ENCODE measurements around the gene DGCR2. TPM values are rescaled to one million over a fixed set of nuclear protein-coding genes. Genes with fewer than 3 reads are reported as not detected.

Gene DGCR2
- total and polyA plus RNA-seq, 2 donors from 2014 or later = 37.5 to 67.7 TPM

DNA sequence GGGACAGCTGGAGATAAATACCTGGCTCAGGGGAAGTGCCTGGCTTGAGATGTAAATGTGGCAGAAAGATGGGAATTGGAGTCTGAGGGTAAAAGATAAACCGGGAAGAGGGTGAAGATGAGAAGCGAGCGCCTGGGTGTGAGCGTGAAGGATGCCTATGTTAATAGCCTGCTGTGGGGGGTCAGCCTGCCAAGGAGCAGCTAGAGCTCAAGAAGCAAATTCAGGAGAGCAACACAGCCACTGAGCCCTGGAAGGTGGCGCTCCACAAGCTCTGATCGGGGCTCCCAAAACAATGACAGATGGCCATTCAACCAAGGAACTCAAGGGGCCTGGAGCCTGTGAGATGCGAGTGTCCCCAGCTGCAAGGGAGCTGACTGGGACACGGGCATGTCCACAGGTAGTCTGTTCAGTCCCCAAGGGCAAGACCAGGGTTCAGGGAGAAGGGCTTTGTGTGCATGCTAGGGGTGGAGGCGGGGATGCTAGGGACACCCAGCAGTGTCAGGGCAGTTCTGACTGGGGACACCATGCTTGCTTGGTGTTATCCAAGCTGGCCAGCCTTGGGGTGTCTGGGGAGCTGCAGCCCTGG, 25.1 kb upstream of the DGCR2 start:
- no peak for DNase-seq

DNA sequence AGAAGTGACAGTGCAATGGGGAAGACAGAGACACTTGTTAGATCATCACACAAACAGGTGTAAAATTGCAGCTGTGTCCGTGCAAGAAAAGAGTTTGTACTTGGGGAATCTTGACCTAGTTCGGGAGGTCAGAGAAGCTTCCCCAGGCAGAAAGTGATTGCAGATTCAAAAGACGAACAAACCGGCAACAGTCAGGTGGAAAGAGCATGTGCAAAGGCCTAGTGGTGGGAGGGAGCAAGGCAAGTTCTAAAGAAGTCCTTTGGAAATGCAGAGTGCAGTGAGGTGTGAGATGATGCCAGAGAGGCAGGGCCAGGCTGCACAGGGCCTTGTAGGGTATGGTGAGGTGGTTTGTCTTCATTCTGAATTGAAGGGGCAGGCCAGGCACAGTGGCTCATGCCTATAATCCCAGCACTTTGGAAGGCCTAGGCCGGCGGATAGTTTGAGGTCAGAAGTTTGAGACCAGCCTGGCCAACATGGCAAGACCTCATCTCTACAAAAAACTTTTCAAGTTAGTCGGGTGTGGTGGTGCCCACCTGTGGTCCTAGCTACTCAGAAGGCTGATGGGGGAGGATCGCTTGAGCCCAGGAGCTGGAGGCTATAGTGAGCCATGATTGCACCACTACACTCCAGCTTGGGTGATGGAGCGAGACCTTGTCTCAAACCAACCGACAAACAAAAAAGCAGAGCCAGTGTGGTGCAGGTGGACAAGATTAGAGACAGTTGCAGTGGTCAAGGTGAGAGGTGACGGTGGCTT, 24.2 kb upstream of the DGCR2 start:
- peaks cover 13% of the 10 kb centered on the region for H3K27me3 ChIP-seq (ENCODE audit: control insufficient read depth, insufficient read depth, low read length)
- peaks cover 0 to 8% (median 0%) of the 10 kb centered on the region in 3 donors for H3K4me1 ChIP-seq (ENCODE audit: control insufficient read depth in 2 of 3, insufficient read depth in 2 of 3, low read depth in 1 of 3, low read length in 3 of 3)
- H3K9ac ChIP-seq (ENCODE audit: low read length in 3 of 3) = no peak overlapping the region
- no peaks in the 10 kb centered on the region for H3K9me3 ChIP-seq (ENCODE audit: control insufficient read depth in 2 of 3, insufficient read depth in 1 of 3, low read length in 3 of 3)
- no peak overlapping the region for H3K27ac ChIP-seq (ENCODE audit: low read depth in 2 of 2, low read length in 2 of 2)
- H3K36me3 ChIP-seq (ENCODE audit: control insufficient read depth in 2 of 3, insufficient read depth in 3 of 3, low read length in 3 of 3) = peaks cover 4 to 9% (median 4%) of the 10 kb centered on the region in 3 donors
- DNase-seq (no peak), FAIRE-seq (no peak)
- intact Hi-C loops (cut with DNase I) = no loop called here
- no peak overlapping the region for H3K4me3 ChIP-seq (ENCODE audit: low read length in 3 of 3)
- TF ChIP-seq, protein P1, sequence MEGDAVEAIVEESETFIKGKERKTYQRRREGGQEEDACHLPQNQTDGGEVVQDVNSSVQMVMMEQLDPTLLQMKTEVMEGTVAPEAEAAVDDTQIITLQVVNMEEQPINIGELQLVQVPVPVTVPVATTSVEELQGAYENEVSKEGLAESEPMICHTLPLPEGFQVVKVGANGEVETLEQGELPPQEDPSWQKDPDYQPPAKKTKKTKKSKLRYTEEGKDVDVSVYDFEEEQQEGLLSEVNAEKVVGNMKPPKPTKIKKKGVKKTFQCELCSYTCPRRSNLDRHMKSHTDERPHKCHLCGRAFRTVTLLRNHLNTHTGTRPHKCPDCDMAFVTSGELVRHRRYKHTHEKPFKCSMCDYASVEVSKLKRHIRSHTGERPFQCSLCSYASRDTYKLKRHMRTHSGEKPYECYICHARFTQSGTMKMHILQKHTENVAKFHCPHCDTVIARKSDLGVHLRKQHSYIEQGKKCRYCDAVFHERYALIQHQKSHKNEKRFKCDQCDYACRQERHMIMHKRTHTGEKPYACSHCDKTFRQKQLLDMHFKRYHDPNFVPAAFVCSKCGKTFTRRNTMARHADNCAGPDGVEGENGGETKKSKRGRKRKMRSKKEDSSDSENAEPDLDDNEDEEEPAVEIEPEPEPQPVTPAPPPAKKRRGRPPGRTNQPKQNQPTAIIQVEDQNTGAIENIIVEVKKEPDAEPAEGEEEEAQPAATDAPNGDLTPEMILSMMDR (IDR thresholded peaks at IDR 0.05; ENCODE audit: borderline replicate concordance, extremely low read depth, insufficient read depth) = no peak

More for the DNA sequence above, 25.1 kb upstream of the DGCR2 start:
- intact Hi-C loops (cut with DNase I) = no loop called here
- H3K36me3 ChIP-seq (ENCODE audit: control insufficient read depth in 2 of 3, insufficient read depth in 3 of 3, low read length in 3 of 3) = peaks cover 0 to 4% (median 0%) of the 10 kb centered on the region in 3 donors
- FAIRE-seq = no peak
- no peak overlapping the region for H3K27ac ChIP-seq (ENCODE audit: low read depth in 2 of 2, low read length in 2 of 2)
- H3K27me3 ChIP-seq (ENCODE audit: control insufficient read depth, insufficient read depth, low read length) = peaks cover 21% of the 10 kb centered on the region
- no peak overlapping the region for H3K4me3 ChIP-seq (ENCODE audit: low read length in 3 of 3)
- peaks cover 0 to 8% (median 0%) of the 10 kb centered on the region in 3 donors for H3K4me1 ChIP-seq (ENCODE audit: control insufficient read depth in 2 of 3, insufficient read depth in 2 of 3, low read depth in 1 of 3, low read length in 3 of 3)
- no peak overlapping the region for H3K9ac ChIP-seq (ENCODE audit: low read length in 3 of 3)
- H3K9me3 ChIP-seq (ENCODE audit: control insufficient read depth in 2 of 3, insufficient read depth in 1 of 3, low read length in 3 of 3) = no peaks in the 10 kb centered on the region
- TF ChIP-seq, protein P1 (IDR thresholded peaks at IDR 0.05; ENCODE audit: borderline replicate concordance, extremely low read depth, insufficient read depth) = no peak

DNA sequence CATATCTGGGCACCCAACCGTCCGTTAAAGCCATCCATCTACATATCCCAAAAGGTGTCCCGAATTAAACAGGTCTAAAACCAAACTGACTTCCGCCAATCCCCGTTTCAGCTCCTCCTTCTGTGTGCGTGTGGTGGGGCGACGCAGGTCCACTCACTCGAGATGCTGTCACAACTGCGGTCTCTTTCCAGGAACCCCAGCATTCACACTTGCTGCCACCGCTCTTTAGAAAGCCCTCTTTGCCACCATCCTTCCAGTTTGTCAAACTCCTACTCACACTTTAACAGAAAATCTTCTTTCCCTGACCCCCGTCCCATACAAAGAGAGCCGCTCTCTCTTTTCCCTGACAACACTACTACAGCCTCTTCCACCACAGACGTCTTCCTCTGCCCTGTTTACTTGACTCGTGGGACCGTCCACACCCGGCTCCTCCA, 21.8 kb upstream of the DGCR2 start:
- H3K27ac ChIP-seq (ENCODE audit: low read depth in 2 of 2, low read length in 2 of 2) = peak overlapping the region in 1 of 2 donors; percentile 69
- H3K36me3 ChIP-seq (ENCODE audit: control insufficient read depth in 2 of 3, insufficient read depth in 3 of 3, low read length in 3 of 3) = peaks cover 10 to 33% (median 22%) of the 10 kb centered on the region in 3 donors
- H3K9ac ChIP-seq (ENCODE audit: low read length in 3 of 3) = peak overlapping the region; percentile 85 to 91 (median 87)
- H3K27me3 ChIP-seq (ENCODE audit: control insufficient read depth, insufficient read depth, low read length) = peaks cover 8% of the 10 kb centered on the region
- no peaks in the 10 kb centered on the region for H3K9me3 ChIP-seq (ENCODE audit: control insufficient read depth in 2 of 3, insufficient read depth in 1 of 3, low read length in 3 of 3)
- no peak for FAIRE-seq
- no peak for DNase-seq
- H3K4me3 ChIP-seq (ENCODE audit: low read length in 3 of 3) = peak overlapping the region; percentile 89 to 98 (median 93)
- intact Hi-C loops (cut with DNase I) = no loop called here
- TF ChIP-seq, protein P1 (IDR thresholded peaks at IDR 0.05; ENCODE audit: borderline replicate concordance, extremely low read depth, insufficient read depth) = no peak
- H3K4me1 ChIP-seq (ENCODE audit: control insufficient read depth in 2 of 3, insufficient read depth in 2 of 3, low read depth in 1 of 3, low read length in 3 of 3) = peaks cover 0 to 8% (median 0%) of the 10 kb centered on the region in 3 donors

Data from kidney (tissue), 14 donors.